Adrenal gland (tissue), 5 donors: Measurements from ENCODE around the gene CCDC57.

ENCODE experiments used
- POLR2A ChIP-seq, 2 donors: fragments of 450-650 bp; IDR thresholded peaks; one replicate each; pipeline ENCODE4 v1.6.1; 2017; ENCODE audit warnings: antibody characterized with exemption in 2 of 2, mild to moderate bottlenecking in 2 of 2, moderate library complexity in 1 of 2
- TF ChIP-seq, protein P1 (sequence below), 6 experiments: fragments of 450-650 bp in 4 of 6; fragments of 200-600 bp in 2 of 6; sonication (generic) in 1 of 6; IDR thresholded peaks; 1 replicate in 5 of 6; 2 replicates in 1 of 6; pipeline versions ENCODE4 v1.5.1 to v1.8.0; 2016 to 2021; ENCODE audit warnings: antibody characterized with exemption in 6 of 6, mild to moderate bottlenecking in 2 of 6, moderate library complexity in 1 of 6
- donor health status: DM: no; HTN: no; CAD: no.

DNA sequence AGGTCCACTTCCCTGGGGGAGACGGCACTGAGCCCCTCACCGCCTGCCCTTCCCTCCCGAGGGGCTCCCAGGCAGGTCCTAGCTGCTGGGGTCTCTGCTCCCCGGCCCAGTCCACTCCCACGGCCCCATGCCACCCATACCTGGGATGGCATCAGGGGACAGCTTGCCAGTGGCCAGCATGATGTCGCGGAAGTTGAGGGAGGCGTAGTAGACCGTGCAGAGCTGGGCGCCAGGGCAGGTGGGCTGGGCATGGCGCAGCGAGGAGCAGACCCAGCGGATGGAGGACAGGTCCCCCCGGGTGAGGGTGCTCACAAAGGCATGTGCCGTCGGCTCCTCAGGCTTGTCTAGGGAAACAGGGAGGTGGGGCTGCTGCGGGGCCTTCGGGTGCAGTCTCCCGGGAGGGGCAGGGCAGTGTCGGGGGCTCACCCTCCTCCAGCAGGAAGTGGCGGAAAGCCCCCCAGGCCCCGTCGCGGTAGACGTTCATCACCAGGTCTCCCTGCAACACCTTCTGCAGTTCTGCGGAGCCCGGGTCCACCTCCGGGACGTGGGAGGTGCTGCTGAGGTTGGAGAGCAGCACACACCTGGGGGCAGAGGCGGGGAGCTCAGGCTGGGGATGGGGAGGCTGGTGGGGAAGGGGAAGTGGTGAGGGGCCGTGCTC lies 128.1 kb downstream of the CCDC57 start:
- TF ChIP-seq, protein P1, sequence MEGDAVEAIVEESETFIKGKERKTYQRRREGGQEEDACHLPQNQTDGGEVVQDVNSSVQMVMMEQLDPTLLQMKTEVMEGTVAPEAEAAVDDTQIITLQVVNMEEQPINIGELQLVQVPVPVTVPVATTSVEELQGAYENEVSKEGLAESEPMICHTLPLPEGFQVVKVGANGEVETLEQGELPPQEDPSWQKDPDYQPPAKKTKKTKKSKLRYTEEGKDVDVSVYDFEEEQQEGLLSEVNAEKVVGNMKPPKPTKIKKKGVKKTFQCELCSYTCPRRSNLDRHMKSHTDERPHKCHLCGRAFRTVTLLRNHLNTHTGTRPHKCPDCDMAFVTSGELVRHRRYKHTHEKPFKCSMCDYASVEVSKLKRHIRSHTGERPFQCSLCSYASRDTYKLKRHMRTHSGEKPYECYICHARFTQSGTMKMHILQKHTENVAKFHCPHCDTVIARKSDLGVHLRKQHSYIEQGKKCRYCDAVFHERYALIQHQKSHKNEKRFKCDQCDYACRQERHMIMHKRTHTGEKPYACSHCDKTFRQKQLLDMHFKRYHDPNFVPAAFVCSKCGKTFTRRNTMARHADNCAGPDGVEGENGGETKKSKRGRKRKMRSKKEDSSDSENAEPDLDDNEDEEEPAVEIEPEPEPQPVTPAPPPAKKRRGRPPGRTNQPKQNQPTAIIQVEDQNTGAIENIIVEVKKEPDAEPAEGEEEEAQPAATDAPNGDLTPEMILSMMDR (IDR thresholded peaks at IDR 0.05): no peak
- TF ChIP-seq POLR2A (IDR thresholded peaks at IDR 0.05): no peak
